ENCODE measurements around the gene LRP8.

DNA sequence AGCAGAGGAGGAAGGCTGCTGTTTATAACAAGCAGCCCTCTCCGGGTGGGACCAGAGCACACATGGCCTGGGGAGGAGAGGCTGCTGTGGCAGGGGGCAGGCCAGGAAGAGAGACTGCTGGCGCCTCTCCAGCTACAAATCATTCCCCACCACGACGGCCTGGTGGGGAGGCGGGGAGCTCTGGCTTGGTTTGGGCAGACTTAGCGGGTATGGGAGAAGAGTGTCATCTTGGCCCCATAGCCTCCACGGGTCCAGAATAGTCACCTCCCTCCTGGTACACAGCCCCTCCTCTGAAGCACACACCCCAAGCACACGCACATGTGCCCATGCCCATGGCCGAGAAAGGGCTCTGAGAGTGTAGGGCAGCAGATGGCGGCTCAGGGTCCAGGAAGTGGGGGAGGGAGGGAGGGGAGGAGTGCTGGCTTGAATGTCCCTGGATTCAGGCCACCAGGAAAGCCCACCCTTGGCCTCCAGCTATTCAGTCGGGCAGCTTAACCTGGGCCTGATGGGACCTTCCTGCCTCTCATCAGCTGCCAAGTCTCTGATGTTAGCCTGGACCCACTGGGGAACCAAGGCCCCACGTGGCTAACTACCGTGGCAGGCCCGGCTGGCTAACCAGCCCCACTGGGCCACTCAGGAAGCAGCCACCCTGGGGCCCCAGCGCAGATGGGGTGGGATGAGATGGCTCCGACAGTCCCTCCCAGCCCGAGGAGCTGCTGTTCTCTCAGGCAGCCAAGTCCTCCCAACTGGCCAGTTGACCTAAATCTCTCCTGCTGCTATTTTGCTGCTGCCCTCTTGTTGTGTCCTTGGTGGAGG, 10.9 kb downstream of the LRP8 start:
- TF ChIP-seq, protein P1, sequence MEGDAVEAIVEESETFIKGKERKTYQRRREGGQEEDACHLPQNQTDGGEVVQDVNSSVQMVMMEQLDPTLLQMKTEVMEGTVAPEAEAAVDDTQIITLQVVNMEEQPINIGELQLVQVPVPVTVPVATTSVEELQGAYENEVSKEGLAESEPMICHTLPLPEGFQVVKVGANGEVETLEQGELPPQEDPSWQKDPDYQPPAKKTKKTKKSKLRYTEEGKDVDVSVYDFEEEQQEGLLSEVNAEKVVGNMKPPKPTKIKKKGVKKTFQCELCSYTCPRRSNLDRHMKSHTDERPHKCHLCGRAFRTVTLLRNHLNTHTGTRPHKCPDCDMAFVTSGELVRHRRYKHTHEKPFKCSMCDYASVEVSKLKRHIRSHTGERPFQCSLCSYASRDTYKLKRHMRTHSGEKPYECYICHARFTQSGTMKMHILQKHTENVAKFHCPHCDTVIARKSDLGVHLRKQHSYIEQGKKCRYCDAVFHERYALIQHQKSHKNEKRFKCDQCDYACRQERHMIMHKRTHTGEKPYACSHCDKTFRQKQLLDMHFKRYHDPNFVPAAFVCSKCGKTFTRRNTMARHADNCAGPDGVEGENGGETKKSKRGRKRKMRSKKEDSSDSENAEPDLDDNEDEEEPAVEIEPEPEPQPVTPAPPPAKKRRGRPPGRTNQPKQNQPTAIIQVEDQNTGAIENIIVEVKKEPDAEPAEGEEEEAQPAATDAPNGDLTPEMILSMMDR (IDR thresholded peaks at IDR 0.05): no peak
- TF ChIP-seq EP300 (IDR thresholded peaks at IDR 0.05) (no peak), HOXB5 (CRISPR knock-in tag; IDR thresholded peaks at IDR 0.05) (no peak)
- TF ChIP-seq, protein P2, sequence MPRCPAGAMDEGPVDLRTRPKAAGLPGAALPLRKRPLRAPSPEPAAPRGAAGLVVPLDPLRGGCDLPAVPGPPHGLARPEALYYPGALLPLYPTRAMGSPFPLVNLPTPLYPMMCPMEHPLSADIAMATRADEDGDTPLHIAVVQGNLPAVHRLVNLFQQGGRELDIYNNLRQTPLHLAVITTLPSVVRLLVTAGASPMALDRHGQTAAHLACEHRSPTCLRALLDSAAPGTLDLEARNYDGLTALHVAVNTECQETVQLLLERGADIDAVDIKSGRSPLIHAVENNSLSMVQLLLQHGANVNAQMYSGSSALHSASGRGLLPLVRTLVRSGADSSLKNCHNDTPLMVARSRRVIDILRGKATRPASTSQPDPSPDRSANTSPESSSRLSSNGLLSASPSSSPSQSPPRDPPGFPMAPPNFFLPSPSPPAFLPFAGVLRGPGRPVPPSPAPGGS (IDR thresholded peaks at IDR 0.05): no peak
